HG02642 (cell line): ENCODE data around the gene DNAAF1.

Source experiments
- ATAC-seq: cut with Tn5 transposase; IDR thresholded peaks from one replicate; pipeline ENCODE4 v1.9.1; 2021; ENCODE audit warnings: mild to moderate bottlenecking; ENCODE audit not compliant: unreplicated experiment, poor library complexity

Gene DNAAF1

GRCh38 chr16:84156342-84156784, 11.3 kb downstream of the DNAAF1 start:
- ATAC-seq, result no peak

- no peak for ATAC-seq
Measured at GRCh38 chr16:84159007-84159406, 13.9 kb downstream of the DNAAF1 start.

GRCh38 chr16:84159800-84160199, 14.7 kb downstream of the DNAAF1 start:
- ATAC-seq, result no peak

- no peak for ATAC-seq
Measured at GRCh38 chr16:84161037-84161436, 15.9 kb downstream of the DNAAF1 start.

- no peak for ATAC-seq
Measured at GRCh38 chr16:84161801-84162200, 16.7 kb downstream of the DNAAF1 start.

- ATAC-seq, result no peak
Measured at GRCh38 chr16:84165746-84166145, 20.6 kb downstream of the DNAAF1 start.

GRCh38 chr16:84166796-84167695, 21.9 kb downstream of the DNAAF1 start:
- no peak for ATAC-seq

GRCh38 chr16:84169765-84170310, 24.7 kb downstream of the DNAAF1 start:
- no peak for ATAC-seq

- ATAC-seq, result no peak
Measured at GRCh38 chr16:84174396-84174795, 29.3 kb downstream of the DNAAF1 start.

- no peak for ATAC-seq
Measured at GRCh38 chr16:84175350-84176081, 30.4 kb downstream of the DNAAF1 start.

GRCh38 chr16:84176192-84177053, 31.3 kb downstream of the DNAAF1 start:
- ATAC-seq, result no peak

GRCh38 chr16:84177741-84178073, 32.6 kb downstream of the DNAAF1 start:
- ATAC-seq, result no peak

- ATAC-seq, result no peak
Measured at GRCh38 chr16:84178146-84178765, 33.1 kb downstream of the DNAAF1 start.

GRCh38 chr16:84178892-84179611, 33.9 kb downstream of the DNAAF1 start:
- no peak for ATAC-seq

- ATAC-seq, result no peak
Measured at GRCh38 chr16:84179612-84180320, 34.7 kb downstream of the DNAAF1 start.

GRCh38 chr16:84180519-84181140, 35.5 kb downstream of the DNAAF1 start:
- no peak for ATAC-seq

- no peak for ATAC-seq
Measured at GRCh38 chr16:84181144-84181915, 36.2 kb downstream of the DNAAF1 start.
